Muscle of leg (tissue), 11 donors: ENCODE data around the gene GYPA. TPM values are rescaled to one million over a fixed set of nuclear protein-coding genes. Genes with fewer than 3 reads are reported as not detected.
"Not testable (repeated sequence)": the region's sequence is repeated elsewhere in the genome, so short reads cannot be mapped to it uniquely, and the experiment has no call there.

Experiments
- DNase-seq: peaks from one replicate; pipeline ENCODE4 v3.0.0; 2013
- H3K27ac ChIP-seq: one replicate; pipeline ENCODE4 v1.5.1; 2013; ENCODE audit warnings: mild to moderate bottlenecking, low read length, control low read depth
- H3K27me3 ChIP-seq: one replicate; pipeline ENCODE4 v1.6.1; 2013; ENCODE audit warnings: low read length; ENCODE audit not compliant: control insufficient read depth, insufficient read depth
- H3K36me3 ChIP-seq: one replicate; pipeline ENCODE4 v1.6.1; 2013; ENCODE audit warnings: low read length; ENCODE audit not compliant: control insufficient read depth, insufficient read depth
- H3K4me1 ChIP-seq: one replicate; pipeline ENCODE4 v1.6.1; 2013; ENCODE audit warnings: low read length; ENCODE audit not compliant: control insufficient read depth, insufficient read depth
- H3K4me3 ChIP-seq: one replicate; pipeline ENCODE4 v1.5.1; 2013; ENCODE audit warnings: low read length, control low read depth
- H3K9me3 ChIP-seq: replicated peaks from 2 replicates; pipeline ENCODE4 v1.6.1; 2013; ENCODE audit warnings: low read depth, low read length; ENCODE audit not compliant: control insufficient read depth
- WGBS: methylation state at CpG from one replicate; pipeline ENCODE4 v1.1.5; 2013; ENCODE audit warnings: missing lambda C conversion rate; ENCODE audit not compliant: insufficient coverage; 5-methylcytosine and 5-hydroxymethylcytosine counted together
- polyA plus RNA-seq, 8 donors: library from polyadenylated mRNA; unstranded; fragments of 120-200 nt; gene quantifications; one replicate each; pipeline versions ENCODE4 v1.2.1 to v1.2.3, GENCODE V29; 2013; ENCODE audit warnings: inconsistent platforms in 1 of 8, low replicate concordance in 1 of 8; ENCODE audit not compliant: insufficient read length in 8 of 8, insufficient read depth in 1 of 8
- total RNA-seq: library from RNA; stranded (reverse); fragments of 120-200 nt; gene quantifications from one replicate; pipeline ENCODE4 v1.2.4, GENCODE V29; 2013

Gene GYPA
- total and polyA plus RNA-seq, 9 donors: 2.8 to 8.1 (median 4.5) TPM

DNA sequence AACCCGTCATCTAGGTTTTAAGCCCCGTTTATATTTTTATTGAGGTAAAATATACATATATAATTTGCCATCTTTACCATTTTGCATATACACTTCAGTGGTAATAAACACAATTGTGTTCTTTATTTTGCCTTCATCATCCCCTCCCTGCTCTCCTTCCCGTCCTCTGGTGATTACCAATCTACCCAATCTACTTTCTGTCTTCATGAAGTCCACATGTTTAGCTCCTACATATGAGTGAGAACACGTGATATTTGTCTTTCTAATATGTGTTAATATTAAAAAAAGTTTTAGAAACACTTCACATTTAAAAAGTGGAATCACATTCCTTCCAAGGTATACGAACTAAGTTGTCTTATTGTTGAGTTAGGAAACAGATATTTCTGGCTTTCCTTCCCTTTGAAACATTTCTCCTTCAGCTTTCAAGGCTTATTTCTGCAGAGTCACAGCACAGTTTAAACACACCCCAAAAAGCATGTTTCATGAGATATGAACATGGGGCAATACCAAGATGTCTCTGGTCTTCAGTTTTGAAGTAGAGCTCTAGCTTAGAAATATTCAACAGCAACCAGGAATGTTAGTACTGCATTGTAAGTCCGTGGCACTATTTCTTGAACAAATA lies 35.9 kb downstream of the GYPA start:
- DNase-seq: no peak
- Histone ChIP-seq H3K4me3 (no peak overlapping the region), H3K27me3 (no peaks in the 10 kb centered on the region), H3K4me1 (no peaks in the 10 kb centered on the region), H3K9me3 (no peaks in the 10 kb centered on the region), H3K36me3 (no peaks in the 10 kb centered on the region), H3K27ac (no peak overlapping the region)
- no CpG with 5 or more reads among the region's 6 CpGs for WGBS

DNA sequence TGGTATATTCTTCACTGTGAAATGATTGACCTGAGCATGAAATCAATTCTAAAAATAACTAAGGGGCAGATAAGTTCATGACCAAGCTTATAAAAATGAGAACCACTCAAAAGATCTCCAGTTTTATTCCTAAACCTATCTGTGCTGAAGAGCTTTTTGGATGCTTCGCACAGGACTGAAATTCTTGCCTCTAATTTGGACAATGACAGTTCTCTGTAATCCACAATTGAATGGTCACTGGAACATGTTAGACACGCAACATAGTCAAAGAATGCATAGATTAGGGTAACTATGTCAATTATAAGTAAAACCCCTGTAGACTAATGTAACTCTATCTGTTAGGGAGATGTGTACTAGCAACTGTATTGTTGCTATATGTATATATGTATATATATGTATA lies 42.7 kb downstream of the GYPA start:
- DNase-seq, H3K4me3 ChIP-seq, H3K4me1 ChIP-seq, H3K36me3 ChIP-seq, H3K27ac ChIP-seq, H3K9me3 ChIP-seq, H3K27me3 ChIP-seq: not testable (repeated sequence)
- WGBS: no CpG with 5 or more reads among the region's 2 CpGs

DNA sequence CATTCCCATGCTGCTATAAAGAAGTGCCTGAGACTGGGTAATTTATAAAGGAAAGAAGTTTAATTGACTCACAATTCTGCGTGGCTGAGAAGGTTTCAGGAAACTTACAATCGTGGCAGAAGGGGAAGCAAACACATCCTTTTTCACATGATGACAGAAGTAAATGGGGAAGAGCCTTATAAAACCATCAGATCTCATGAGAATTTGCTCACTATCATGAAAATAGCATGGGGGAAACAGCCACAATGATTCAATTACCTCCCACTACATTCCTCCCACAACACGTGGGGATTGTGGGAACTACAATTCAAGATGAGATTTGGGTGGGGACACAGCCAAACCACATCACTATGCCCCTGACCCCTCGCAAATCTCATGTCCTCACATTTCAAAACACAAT lies 46.5 kb downstream of the GYPA start:
- H3K36me3 ChIP-seq, H3K27ac ChIP-seq, H3K4me1 ChIP-seq, H3K4me3 ChIP-seq, DNase-seq, H3K9me3 ChIP-seq, H3K27me3 ChIP-seq: not testable (repeated sequence)
- no CpG with 5 or more reads among the region's 4 CpGs for WGBS

DNA sequence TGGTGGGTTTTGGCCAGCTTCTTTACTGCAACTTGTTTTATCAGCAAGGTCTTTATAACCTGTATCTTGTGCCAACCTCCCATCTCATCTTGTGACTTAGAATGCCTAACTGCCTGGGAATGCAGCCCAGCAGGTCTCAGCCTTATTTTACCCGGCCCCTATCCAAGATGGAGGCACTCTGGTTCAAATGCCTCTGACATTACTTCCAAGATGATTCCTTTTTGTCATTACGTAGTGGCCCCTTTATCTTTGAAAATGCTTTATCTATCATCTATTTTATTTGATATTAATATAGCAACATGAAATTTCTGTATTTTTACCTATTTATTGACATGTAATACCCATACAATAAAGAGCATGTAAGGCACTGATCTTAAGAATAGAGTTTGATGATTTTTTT lies 49.3 kb downstream of the GYPA start:
- DNase-seq, H3K36me3 ChIP-seq, H3K4me3 ChIP-seq, H3K9me3 ChIP-seq, H3K27ac ChIP-seq, H3K4me1 ChIP-seq, H3K27me3 ChIP-seq: not testable (repeated sequence)
- WGBS: no CpG with 5 or more reads among the region's 2 CpGs

- no peak for DNase-seq
- WGBS: 90% methylated on average over 4 of the region's 5 CpGs
- H3K4me3 ChIP-seq: no peak overlapping the region
- no peaks in the 10 kb centered on the region for H3K9me3 ChIP-seq
- H3K27ac ChIP-seq: no peak overlapping the region
- H3K27me3 ChIP-seq: no peaks in the 10 kb centered on the region
- no peaks in the 10 kb centered on the region for H3K4me1 ChIP-seq
- no peaks in the 10 kb centered on the region for H3K36me3 ChIP-seq
Measured at GRCh38 chr4:144090744-144091143, 49.8 kb downstream of the GYPA start.

DNA sequence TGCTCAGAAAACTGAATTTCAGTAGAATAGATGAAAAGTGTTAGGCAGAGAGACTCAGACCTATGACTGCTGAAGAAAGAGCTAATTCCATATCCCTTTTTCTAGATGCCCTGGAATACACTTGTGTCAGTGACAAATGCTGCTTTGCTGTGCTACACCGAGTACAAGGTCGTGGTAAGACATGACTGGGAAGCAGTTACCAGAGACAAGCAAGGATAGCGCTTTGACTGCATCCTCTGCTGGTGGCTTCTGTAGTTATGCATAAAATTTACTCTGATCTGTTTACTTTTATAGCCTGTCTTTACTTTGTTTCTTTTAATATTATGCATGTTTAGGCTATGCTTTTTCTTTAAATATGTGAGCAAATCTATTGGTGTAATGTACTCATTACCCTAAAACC lies 58.5 kb downstream of the GYPA start:
- not testable (repeated sequence) for H3K4me1 ChIP-seq, H3K27ac ChIP-seq, H3K27me3 ChIP-seq, H3K4me3 ChIP-seq, H3K36me3 ChIP-seq, DNase-seq, H3K9me3 ChIP-seq
- WGBS: 92% methylated on average over 2 of the region's 3 CpGs

- not testable (repeated sequence) for H3K36me3 ChIP-seq, DNase-seq, H3K27ac ChIP-seq, H3K9me3 ChIP-seq, H3K27me3 ChIP-seq, H3K4me3 ChIP-seq, H3K4me1 ChIP-seq
- 71% methylated on average over 1 of the region's 4 CpGs for WGBS
Measured at GRCh38 chr4:144080135-144080534, 60.4 kb downstream of the GYPA start.

- H3K9me3 ChIP-seq, DNase-seq, H3K27me3 ChIP-seq, H3K4me1 ChIP-seq, H3K27ac ChIP-seq, H3K36me3 ChIP-seq, H3K4me3 ChIP-seq: not testable (repeated sequence)
- WGBS: 27% methylated on average over 2 of the region's 2 CpGs
Measured at GRCh38 chr4:144078746-144079145, 61.8 kb downstream of the GYPA start.

DNA sequence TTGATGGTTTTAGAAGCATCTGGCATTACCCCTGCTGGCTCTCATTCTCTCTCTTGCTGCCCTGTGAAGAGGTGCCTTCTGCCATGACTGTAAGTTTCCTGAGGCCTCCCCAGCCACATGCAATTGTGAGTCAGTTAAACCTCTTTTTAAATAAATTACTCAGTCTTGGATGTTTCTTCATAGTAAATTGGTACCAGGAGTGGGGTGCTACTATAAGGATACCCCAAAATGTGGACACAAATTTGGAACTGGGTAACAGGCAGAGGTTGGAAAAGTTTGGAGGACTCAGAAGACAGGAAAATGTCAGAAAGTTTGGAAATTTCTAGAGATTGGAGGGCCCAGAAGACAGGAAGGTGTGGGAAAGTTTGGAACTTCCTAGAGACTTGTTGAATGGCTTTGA lies 79.0 kb downstream of the GYPA start:
- not testable (repeated sequence) for H3K27me3 ChIP-seq, H3K4me3 ChIP-seq, H3K36me3 ChIP-seq, H3K4me1 ChIP-seq, H3K27ac ChIP-seq, H3K9me3 ChIP-seq, DNase-seq

DNA sequence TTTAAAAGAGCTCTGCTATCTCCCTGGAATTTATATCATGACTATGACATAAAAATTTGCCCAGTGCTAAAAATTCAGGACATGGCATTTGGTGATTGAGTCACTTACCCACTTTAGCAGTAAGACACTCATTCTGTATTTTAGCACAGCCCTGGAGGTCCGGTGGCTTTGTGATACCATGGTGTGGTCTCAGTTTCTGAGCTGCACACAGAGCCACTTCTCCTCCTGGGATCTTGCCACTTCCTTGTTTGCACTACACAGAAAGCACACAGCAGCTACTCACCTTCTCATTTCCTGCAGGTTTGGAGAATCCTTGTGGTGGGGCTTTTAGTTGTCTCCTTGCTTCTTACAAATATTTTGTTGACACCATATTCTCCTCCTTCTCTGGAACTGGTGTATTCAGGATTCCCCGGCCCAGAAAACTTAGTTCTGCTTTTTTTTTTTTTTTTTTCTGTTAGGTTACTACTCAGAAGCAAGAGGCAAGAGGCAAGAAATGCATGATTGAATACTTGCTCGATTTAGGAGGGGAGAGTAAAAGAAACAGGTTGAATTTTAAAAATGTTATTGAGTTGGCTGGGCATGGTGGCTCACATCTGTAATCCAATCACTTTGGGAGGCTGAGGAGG lies 80.2 kb downstream of the GYPA start:
- DNase-seq, H3K4me1 ChIP-seq: not testable (repeated sequence)

More for the DNA sequence above, 80.2 kb downstream of the GYPA start:
- H3K36me3 ChIP-seq, H3K4me3 ChIP-seq, H3K9me3 ChIP-seq, H3K27me3 ChIP-seq, H3K27ac ChIP-seq: not testable (repeated sequence)
- WGBS: 89% methylated on average over 1 of the region's 3 CpGs
